Measurements from ENCODE around the gene UPK3A. TPM values are rescaled to one million over a fixed set of nuclear protein-coding genes. Genes with fewer than 3 reads are reported as not detected.

The UPK3A gene
- total RNA-seq (2014; rRNA removed; shearing (Covaris generic)) (0.89 TPM in 1 of 2 replicates, not detected in the other), polyA plus RNA-seq (2016; fragmentation: Nextera tagmentation; extraction: Ambion mirVana) (0.47 and 1.1 TPM in 2 replicates)
- long read RNA-seq, partial matches to known transcripts: 0 of 1 reads
- long read RNA-seq, other reads (novel, unspliced or antisense): 0 of 1 reads

DNA sequence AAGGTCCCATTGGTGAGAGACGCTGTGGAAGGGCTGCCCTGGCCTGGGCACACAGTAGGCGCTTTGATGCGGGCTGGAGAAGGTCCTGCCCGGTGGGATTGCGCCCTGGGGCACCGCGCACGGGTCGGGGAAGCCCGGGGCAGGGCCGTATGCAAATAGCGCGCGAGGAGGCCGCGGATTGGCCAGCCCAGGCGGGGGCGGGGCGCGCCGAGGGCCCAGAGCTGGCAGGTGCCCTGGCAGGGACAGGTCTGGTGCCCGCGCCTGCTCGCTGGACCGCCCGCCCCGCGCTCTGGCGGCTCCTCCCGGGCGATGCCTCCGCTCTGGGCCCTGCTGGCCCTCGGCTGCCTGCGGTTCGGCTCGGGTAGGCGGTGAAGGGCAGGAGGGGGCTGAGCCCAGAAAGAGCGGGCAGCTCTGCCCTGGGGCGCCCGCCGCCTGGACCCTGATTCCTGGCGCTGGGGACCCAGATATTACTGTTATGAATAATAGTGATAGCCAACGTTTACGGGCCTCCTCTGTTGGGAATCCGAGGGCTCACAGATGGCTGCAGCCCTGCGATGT is at the start of gene UPK3A:
Gene UPK3A (plus strand): TSS at position 245 of the 558 bp plus-strand sequence. CDS start 65 bp downstream, at position 310.
- peak within 1 kb of the TSS; percentile 99 for H2AFZ ChIP-seq
- H3K27me3 ChIP-seq (ENCODE audit: insufficient read depth): peaks cover 11% of the 10 kb centered on the region
- no peak for TF ChIP-seq ZNF331 (CRISPR knock-in tag; IDR thresholded peaks at IDR 0.05; ENCODE audit: low read depth)
- no peak for TF ChIP-seq JUNB (IDR thresholded peaks at IDR 0.05; ENCODE audit: unreplicated experiment)
- TF ChIP-seq, protein P1, sequence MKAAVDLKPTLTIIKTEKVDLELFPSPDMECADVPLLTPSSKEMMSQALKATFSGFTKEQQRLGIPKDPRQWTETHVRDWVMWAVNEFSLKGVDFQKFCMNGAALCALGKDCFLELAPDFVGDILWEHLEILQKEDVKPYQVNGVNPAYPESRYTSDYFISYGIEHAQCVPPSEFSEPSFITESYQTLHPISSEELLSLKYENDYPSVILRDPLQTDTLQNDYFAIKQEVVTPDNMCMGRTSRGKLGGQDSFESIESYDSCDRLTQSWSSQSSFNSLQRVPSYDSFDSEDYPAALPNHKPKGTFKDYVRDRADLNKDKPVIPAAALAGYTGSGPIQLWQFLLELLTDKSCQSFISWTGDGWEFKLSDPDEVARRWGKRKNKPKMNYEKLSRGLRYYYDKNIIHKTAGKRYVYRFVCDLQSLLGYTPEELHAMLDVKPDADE (IDR thresholded peaks at IDR 0.05): no peak
- TF ChIP-seq, protein P2, sequence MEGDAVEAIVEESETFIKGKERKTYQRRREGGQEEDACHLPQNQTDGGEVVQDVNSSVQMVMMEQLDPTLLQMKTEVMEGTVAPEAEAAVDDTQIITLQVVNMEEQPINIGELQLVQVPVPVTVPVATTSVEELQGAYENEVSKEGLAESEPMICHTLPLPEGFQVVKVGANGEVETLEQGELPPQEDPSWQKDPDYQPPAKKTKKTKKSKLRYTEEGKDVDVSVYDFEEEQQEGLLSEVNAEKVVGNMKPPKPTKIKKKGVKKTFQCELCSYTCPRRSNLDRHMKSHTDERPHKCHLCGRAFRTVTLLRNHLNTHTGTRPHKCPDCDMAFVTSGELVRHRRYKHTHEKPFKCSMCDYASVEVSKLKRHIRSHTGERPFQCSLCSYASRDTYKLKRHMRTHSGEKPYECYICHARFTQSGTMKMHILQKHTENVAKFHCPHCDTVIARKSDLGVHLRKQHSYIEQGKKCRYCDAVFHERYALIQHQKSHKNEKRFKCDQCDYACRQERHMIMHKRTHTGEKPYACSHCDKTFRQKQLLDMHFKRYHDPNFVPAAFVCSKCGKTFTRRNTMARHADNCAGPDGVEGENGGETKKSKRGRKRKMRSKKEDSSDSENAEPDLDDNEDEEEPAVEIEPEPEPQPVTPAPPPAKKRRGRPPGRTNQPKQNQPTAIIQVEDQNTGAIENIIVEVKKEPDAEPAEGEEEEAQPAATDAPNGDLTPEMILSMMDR (conservative IDR thresholded peaks at IDR 0.05; ENCODE audit: low read depth in 2 of 2): no peak
- peak; percentile 33; the same call in 1 of the 2 replicates for TF ChIP-seq POLR2AphosphoS5 (IDR thresholded peaks at IDR 0.05; ENCODE audit: low read depth)
- TF ChIP-seq, protein P3, sequence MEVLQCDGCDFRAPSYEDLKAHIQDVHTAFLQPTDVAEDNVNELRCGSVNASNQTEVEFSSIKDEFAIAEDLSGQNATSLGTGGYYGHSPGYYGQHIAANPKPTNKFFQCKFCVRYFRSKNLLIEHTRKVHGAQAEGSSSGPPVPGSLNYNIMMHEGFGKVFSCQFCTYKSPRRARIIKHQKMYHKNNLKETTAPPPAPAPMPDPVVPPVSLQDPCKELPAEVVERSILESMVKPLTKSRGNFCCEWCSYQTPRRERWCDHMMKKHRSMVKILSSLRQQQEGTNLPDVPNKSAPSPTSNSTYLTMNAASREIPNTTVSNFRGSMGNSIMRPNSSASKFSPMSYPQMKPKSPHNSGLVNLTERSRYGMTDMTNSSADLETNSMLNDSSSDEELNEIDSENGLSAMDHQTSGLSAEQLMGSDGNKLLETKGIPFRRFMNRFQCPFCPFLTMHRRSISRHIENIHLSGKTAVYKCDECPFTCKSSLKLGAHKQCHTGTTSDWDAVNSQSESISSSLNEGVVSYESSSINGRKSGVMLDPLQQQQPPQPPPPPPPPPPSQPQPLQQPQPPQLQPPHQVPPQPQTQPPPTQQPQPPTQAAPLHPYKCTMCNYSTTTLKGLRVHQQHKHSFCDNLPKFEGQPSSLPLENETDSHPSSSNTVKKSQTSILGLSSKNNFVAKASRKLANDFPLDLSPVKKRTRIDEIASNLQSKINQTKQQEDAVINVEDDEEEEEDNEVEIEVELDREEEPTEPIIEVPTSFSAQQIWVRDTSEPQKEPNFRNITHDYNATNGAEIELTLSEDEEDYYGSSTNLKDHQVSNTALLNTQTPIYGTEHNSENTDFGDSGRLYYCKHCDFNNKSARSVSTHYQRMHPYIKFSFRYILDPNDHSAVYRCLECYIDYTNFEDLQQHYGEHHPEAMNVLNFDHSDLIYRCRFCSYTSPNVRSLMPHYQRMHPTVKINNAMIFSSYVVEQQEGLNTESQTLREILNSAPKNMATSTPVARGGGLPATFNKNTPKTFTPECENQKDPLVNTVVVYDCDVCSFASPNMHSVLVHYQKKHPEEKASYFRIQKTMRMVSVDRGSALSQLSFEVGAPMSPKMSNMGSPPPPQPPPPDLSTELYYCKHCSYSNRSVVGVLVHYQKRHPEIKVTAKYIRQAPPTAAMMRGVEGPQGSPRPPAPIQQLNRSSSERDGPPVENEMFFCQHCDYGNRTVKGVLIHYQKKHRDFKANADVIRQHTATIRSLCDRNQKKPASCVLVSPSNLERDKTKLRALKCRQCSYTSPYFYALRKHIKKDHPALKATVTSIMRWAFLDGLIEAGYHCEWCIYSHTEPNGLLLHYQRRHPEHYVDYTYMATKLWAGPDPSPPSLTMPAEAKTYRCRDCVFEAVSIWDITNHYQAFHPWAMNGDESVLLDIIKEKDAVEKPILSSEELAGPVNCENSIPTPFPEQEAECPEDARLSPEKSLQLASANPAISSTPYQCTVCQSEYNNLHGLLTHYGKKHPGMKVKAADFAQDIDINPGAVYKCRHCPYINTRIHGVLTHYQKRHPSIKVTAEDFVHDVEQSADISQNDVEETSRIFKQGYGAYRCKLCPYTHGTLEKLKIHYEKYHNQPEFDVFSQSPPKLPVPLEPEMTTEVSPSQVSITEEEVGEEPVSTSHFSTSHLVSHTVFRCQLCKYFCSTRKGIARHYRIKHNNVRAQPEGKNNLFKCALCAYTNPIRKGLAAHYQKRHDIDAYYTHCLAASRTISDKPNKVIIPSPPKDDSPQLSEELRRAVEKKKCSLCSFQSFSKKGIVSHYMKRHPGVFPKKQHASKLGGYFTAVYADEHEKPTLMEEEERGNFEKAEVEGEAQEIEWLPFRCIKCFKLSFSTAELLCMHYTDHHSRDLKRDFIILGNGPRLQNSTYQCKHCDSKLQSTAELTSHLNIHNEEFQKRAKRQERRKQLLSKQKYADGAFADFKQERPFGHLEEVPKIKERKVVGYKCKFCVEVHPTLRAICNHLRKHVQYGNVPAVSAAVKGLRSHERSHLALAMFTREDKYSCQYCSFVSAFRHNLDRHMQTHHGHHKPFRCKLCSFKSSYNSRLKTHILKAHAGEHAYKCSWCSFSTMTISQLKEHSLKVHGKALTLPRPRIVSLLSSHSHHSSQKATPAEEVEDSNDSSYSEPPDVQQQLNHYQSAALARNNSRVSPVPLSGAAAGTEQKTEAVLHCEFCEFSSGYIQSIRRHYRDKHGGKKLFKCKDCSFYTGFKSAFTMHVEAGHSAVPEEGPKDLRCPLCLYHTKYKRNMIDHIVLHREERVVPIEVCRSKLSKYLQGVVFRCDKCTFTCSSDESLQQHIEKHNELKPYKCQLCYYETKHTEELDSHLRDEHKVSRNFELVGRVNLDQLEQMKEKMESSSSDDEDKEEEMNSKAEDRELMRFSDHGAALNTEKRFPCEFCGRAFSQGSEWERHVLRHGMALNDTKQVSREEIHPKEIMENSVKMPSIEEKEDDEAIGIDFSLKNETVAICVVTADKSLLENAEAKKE (CRISPR knock-in tag; IDR thresholded peaks at IDR 0.05): no peak
- Mint-ChIP-seq H3K27me3 (ENCODE audit: insufficient read depth, low read depth, poor library complexity) (peaks cover 30% of the 10 kb centered on the region), H3K9me3 (no peaks in the 10 kb centered on the region), H3K27ac (no peak within 1 kb of the TSS), H3K4me1 (peaks cover 12% of the 10 kb centered on the region), H3K36me3 (ENCODE audit: low read depth) (no peaks in the 10 kb centered on the region), H3K4me3 (peak within 1 kb of the TSS; percentile 67)
- peak within 1 kb of the TSS; percentile 90 for H3K4me3 ChIP-seq
- DNase-seq (ENCODE audit: low spot score): peak; percentile 92
- H4K20me1 ChIP-seq (replicated peaks; ENCODE audit: insufficient read depth): no peaks in the 10 kb centered on the region
- no peaks in the 10 kb centered on the region for H3K4me1 ChIP-seq (ENCODE audit: insufficient read depth)
- no peaks in the 10 kb centered on the region for H3K9me2 ChIP-seq (ENCODE audit: insufficient read depth)
- H3K27ac ChIP-seq (ENCODE audit: low read depth): no peak within 1 kb of the TSS
- H3F3A ChIP-seq (replicated peaks; ENCODE audit: low read depth): no peaks in the 10 kb centered on the region
- ATAC-seq: peak; percentile 97
- H3K36me3 ChIP-seq (ENCODE audit: insufficient read depth): no peaks in the 10 kb centered on the region
- peak within 1 kb of the TSS; percentile 99 for H3K4me2 ChIP-seq
- no peaks in the 10 kb centered on the region for H3K79me2 ChIP-seq (replicated peaks; ENCODE audit: insufficient read depth)

All from GM23338 (cell line).